C1 segment of cervical spinal cord (tissue), 14 donors: Measurements from ENCODE around the gene LENEP.
A peak's percentile ranks its signal among the peaks of the same experiment; 100 is the strongest.

Experiments used
- DNase-seq, 14 donors: peaks; one replicate each; lab custom pipeline; 2025; lab: John Stamatoyannopoulos, UW

LENEP gene

GRCh38 chr1:154993572-154994268 lies at the start of gene LENEP:
Gene LENEP (plus strand): TSS chr1:154993586. CDS start chr1:154993608, 22 bp downstream.
- no peak for DNase-seq

GRCh38 chr1:154943649-154944400 lies 49.6 kb upstream of the LENEP start:
- peak in 1 of 14 donors; percentile 17 for DNase-seq

- DNase-seq, result no peak
Observed at GRCh38 chr1:154944401-154945159, 48.8 kb upstream of the LENEP start.

- no peak for DNase-seq
Observed at GRCh38 chr1:154945160-154945961, 48.0 kb upstream of the LENEP start.

GRCh38 chr1:154945962-154946850 lies 47.2 kb upstream of the LENEP start:
- peak in 1 of 14 donors; percentile 38 for DNase-seq

- no peak for DNase-seq
Observed at GRCh38 chr1:154948079-154948478, 45.3 kb upstream of the LENEP start.

- no peak for DNase-seq
Observed at GRCh38 chr1:154951901-154952657, 41.3 kb upstream of the LENEP start.

- no peak for DNase-seq
Observed at GRCh38 chr1:154952664-154953063, 40.7 kb upstream of the LENEP start.

GRCh38 chr1:154953611-154954038 lies 39.8 kb upstream of the LENEP start:
- DNase-seq, result no peak

- no peak for DNase-seq
Observed at GRCh38 chr1:154954541-154954940, 38.8 kb upstream of the LENEP start.

- peak in 5 of 14 donors; percentile 24 to 96 (median 30) for DNase-seq
Observed at GRCh38 chr1:154955039-154955717, 38.2 kb upstream of the LENEP start.

- peak in 13 of 14 donors; percentile 17 to 87 (median 77) for DNase-seq
Observed at GRCh38 chr1:154955718-154956543, 37.5 kb upstream of the LENEP start, which contains the start of gene PBXIP1. Gene PBXIP1 (minus strand): TSS chr1:154956099. CDS start chr1:154953721, 2,378 bp downstream.

- peak in 8 of 14 donors; percentile 21 to 59 (median 40) for DNase-seq
Observed at GRCh38 chr1:154956544-154956941, 36.8 kb upstream of the LENEP start.

- peak in 1 of 14 donors; percentile 43 for DNase-seq
Observed at GRCh38 chr1:154957091-154957657, 36.2 kb upstream of the LENEP start.

- DNase-seq, result no peak
Observed at GRCh38 chr1:154958036-154958435, 35.4 kb upstream of the LENEP start.

GRCh38 chr1:154958681-154959425 lies 34.5 kb upstream of the LENEP start:
- DNase-seq, result no peak

- no peak for DNase-seq
Observed at GRCh38 chr1:154959426-154959780, 34.0 kb upstream of the LENEP start.
